HL-60 (cell line): Measurements from ENCODE around the gene LRRC3.

ENCODE experiments used
- DNase-seq, 2 experiments: peaks; one replicate each; pipeline ENCODE4 v3.0.0-alpha.2; 2010 to 2020; ENCODE audit warnings: low read depth in 1 of 2, low spot score in 1 of 2
- H3K27ac ChIP-seq: fragments of 250-450 bp; sonication (Bioruptor Pico); replicated peaks from 2 replicates; pipeline ENCODE4 v1.5.1; 2020; ENCODE audit warnings: mild to moderate bottlenecking, moderate library complexity
- H3K27me3 ChIP-seq: fragments of 250-450 bp; sonication (Bioruptor Pico); 2 replicates; pipeline ENCODE4 v1.5.1; 2021; ENCODE audit warnings: mild to moderate bottlenecking, moderate library complexity; ENCODE audit not compliant: insufficient read depth, poor library complexity, severe bottlenecking
- H3K4me3 ChIP-seq: replicated peaks from 2 replicates; pipeline ENCODE4 v1.5.1; 2011; ENCODE audit warnings: mild to moderate bottlenecking, control low read depth, low read length; ENCODE audit not compliant: insufficient read depth
- CTCF ChIP-seq: IDR thresholded peaks from one replicate; pipeline ENCODE4 v1.5.1; 2011; ENCODE audit warnings: low read length, control low read depth, inconsistent platforms; ENCODE audit not compliant: insufficient read depth
- GABPA ChIP-seq: IDR thresholded peaks from 2 replicates; pipeline ENCODE4 v1.6.1; 2012; ENCODE audit warnings: low read depth
- POLR2AphosphoS5 ChIP-seq: IDR thresholded peaks from 2 replicates; pipeline ENCODE4 v1.6.1; 2012; ENCODE audit warnings: low read depth
- REST ChIP-seq: IDR thresholded peaks from 2 replicates; pipeline ENCODE4 v1.6.1; 2012; ENCODE audit warnings: low read depth; ENCODE audit not compliant: insufficient replicate concordance
- SPI1 ChIP-seq: IDR thresholded peaks from 2 replicates; pipeline ENCODE4 v1.6.1; 2012; ENCODE audit warnings: low read depth, mild to moderate bottlenecking, borderline replicate concordance

The LRRC3 gene

GRCh38 chr21:44499211-44499560 is 43.9 kb downstream of the LRRC3 start:
- H3K27me3 ChIP-seq = no peaks in the 10 kb centered on the region
- TF ChIP-seq CTCF = no peak
- no peak for TF ChIP-seq SPI1
- TF ChIP-seq REST = no peak
- TF ChIP-seq POLR2AphosphoS5 = no peak
- TF ChIP-seq GABPA = no peak
- no peak overlapping the region for H3K27ac ChIP-seq
- no peak overlapping the region for H3K4me3 ChIP-seq
- no peak for DNase-seq

- DNase-seq = no peak
- Histone ChIP-seq H3K4me3 (no peak overlapping the region), H3K27ac (no peak overlapping the region), H3K27me3 (no peaks in the 10 kb centered on the region)
- TF ChIP-seq GABPA = no peak
- no peak for TF ChIP-seq SPI1
- peak; percentile 46 for TF ChIP-seq REST
- no peak for TF ChIP-seq CTCF
- TF ChIP-seq POLR2AphosphoS5 = no peak
Observed at GRCh38 chr21:44499631-44500030, 44.3 kb downstream of the LRRC3 start.

DNA sequence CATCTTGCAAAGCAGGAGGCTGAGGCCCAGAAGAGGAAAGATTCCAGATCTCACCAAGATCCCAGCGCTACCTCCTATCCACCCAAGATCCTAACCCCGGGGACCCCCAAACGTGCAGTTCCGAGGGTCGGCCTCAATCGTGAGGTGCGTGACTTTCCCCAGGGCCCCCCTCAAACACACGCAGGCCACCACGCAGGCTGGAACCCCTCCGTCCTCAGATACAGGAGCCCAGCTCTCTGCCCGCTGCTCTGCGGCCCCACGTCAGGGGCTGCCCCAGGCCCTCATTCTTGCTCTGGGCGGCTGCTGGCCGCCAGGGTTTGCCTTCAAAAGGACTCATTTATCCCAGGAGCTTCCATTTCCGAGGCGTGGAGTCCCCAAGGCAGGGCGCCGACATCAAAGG is 44.8 kb downstream of the LRRC3 start:
- no peaks in the 10 kb centered on the region for H3K27me3 ChIP-seq
- no peak overlapping the region for H3K4me3 ChIP-seq
- TF ChIP-seq GABPA (no peak), CTCF (no peak), REST (no peak), SPI1 (no peak), POLR2AphosphoS5 (no peak)
- no peak for DNase-seq
- no peak overlapping the region for H3K27ac ChIP-seq
